CD14-positive monocyte (primary cell): ENCODE results near the gene NFATC1. TPM values are rescaled to one million over a fixed set of nuclear protein-coding genes. Genes with fewer than 3 reads are reported as not detected.

Experiments
- DNase-seq, 3 donors: peaks; one replicate each; pipeline ENCODE4 v3.0.0-alpha.2; 2011 to 2022
- H2AFZ ChIP-seq: 2 replicates; pipeline ENCODE4 v1.6.0; 2012; ENCODE audit warnings: mild to moderate bottlenecking, low read depth, low read length, inconsistent platforms; ENCODE audit not compliant: insufficient read depth, poor library complexity, severe bottlenecking
- H3K27ac ChIP-seq, 2 donors: 1 replicate in 1 of 2; 2 replicates in 1 of 2; pipeline ENCODE4 v1.5.1; 2012 to 2013; ENCODE audit warnings: low read length in 2 of 2, control low read depth in 1 of 2, inconsistent platforms in 1 of 2, low read depth in 1 of 2, mild to moderate bottlenecking in 1 of 2
- H3K27me3 ChIP-seq, 2 donors: one replicate each; pipeline versions ENCODE4 v1.6.0 to v1.6.1; 2011 to 2013; ENCODE audit warnings: low read length in 2 of 2; ENCODE audit not compliant: control insufficient read depth in 2 of 2, insufficient read depth in 2 of 2
- H3K36me3 ChIP-seq, 2 donors: replicated peaks in 1 of 2; 1 replicate in 1 of 2; 2 replicates in 1 of 2; pipeline versions ENCODE4 v1.5.1 to v1.6.1; 2012 to 2013; ENCODE audit warnings: low read length in 2 of 2, control low read depth in 1 of 2, inconsistent platforms in 1 of 2, mild to moderate bottlenecking in 1 of 2; ENCODE audit not compliant: insufficient read depth in 2 of 2, control insufficient read depth in 1 of 2
- H3K4me1 ChIP-seq, 2 donors: 1 replicate in 1 of 2; 2 replicates in 1 of 2; pipeline versions ENCODE4 v1.5.1 to v1.6.1; 2012 to 2013; ENCODE audit warnings: low read length in 2 of 2, control low read depth in 1 of 2, inconsistent platforms in 1 of 2, mild to moderate bottlenecking in 1 of 2, moderate library complexity in 1 of 2; ENCODE audit not compliant: insufficient read depth in 2 of 2, control insufficient read depth in 1 of 2
- H3K4me2 ChIP-seq: replicated peaks from 2 replicates; pipeline ENCODE3; 2012; ENCODE audit warnings: low read length, moderate library complexity, mild to moderate bottlenecking; ENCODE audit not compliant: poor library complexity, severe bottlenecking; ENCODE audit errors: extremely low read depth
- H3K4me3 ChIP-seq, 3 experiments: fragments of 200-600 bp in 1 of 3; sonication (generic) in 1 of 3; replicated peaks in 1 of 3; 1 replicate in 2 of 3; 2 replicates in 1 of 3; pipeline ENCODE4 v1.5.1; 2011 to 2013; ENCODE audit warnings: low read length in 3 of 3, mild to moderate bottlenecking in 3 of 3, control low read depth in 2 of 3, low read depth in 2 of 3, inconsistent platforms in 1 of 3, moderate library complexity in 1 of 3
- H3K79me2 ChIP-seq: 2 replicates; pipeline ENCODE4 v1.6.0; 2012; ENCODE audit warnings: mild to moderate bottlenecking, control low read depth, inconsistent platforms, low read length, moderate library complexity; ENCODE audit not compliant: insufficient read depth
- H3K9ac ChIP-seq: 2 replicates; pipeline ENCODE4 v1.6.0; 2017; ENCODE audit warnings: low read length, mild to moderate bottlenecking; ENCODE audit not compliant: insufficient read depth, poor library complexity, severe bottlenecking
- H3K9me3 ChIP-seq, 2 donors: replicated peaks in 1 of 2; 1 replicate in 1 of 2; 2 replicates in 1 of 2; pipeline versions ENCODE4 v1.5.1 to v1.6.1; 2012 to 2013; ENCODE audit warnings: low read length in 2 of 2, control low read depth in 1 of 2; ENCODE audit not compliant: control insufficient read depth in 1 of 2, insufficient read depth in 1 of 2
- H4K20me1 ChIP-seq: 2 replicates; pipeline ENCODE4 v1.6.0; 2012; ENCODE audit warnings: mild to moderate bottlenecking, low read length, control low read depth, moderate library complexity; ENCODE audit not compliant: insufficient read depth
- H3K27ac Mint-ChIP-seq, 7 donors: one replicate each; pipeline ENCODE4 v1.8.0; 2020; ENCODE audit warnings: mild to moderate bottlenecking in 7 of 7, mixed read lengths in 7 of 7, moderate library complexity in 6 of 7, inconsistent platforms in 2 of 7
- H3K27me3 Mint-ChIP-seq, 3 donors: one replicate each; pipeline ENCODE4 v1.8.0; 2021 to 2022; ENCODE audit warnings: low read depth in 3 of 3, mild to moderate bottlenecking in 3 of 3, mixed read lengths in 3 of 3, moderate library complexity in 3 of 3, inconsistent platforms in 1 of 3
- H3K36me3 Mint-ChIP-seq, 2 donors: one replicate each; pipeline ENCODE4 v1.8.0; 2020; ENCODE audit warnings: mixed read lengths in 2 of 2, inconsistent platforms in 1 of 2, mild to moderate bottlenecking in 1 of 2
- H3K4me1 Mint-ChIP-seq: one replicate; pipeline ENCODE4 v1.8.0; 2020; ENCODE audit warnings: mild to moderate bottlenecking, mixed read lengths
- H3K4me3 Mint-ChIP-seq, 2 donors: one replicate each; pipeline ENCODE4 v1.8.0; 2020; ENCODE audit warnings: mild to moderate bottlenecking in 2 of 2, mixed read lengths in 2 of 2, moderate library complexity in 1 of 2
- H3K9me3 Mint-ChIP-seq, 7 donors: one replicate each; pipeline ENCODE4 v1.8.0; 2020 to 2022; ENCODE audit warnings: mixed read lengths in 7 of 7, mild to moderate bottlenecking in 6 of 7, moderate library complexity in 6 of 7, inconsistent platforms in 2 of 7
- WGBS: methylation state at CpG from one replicate; pipeline ENCODE4 v1.1.5; 2013; ENCODE audit warnings: missing lambda C conversion rate; ENCODE audit not compliant: insufficient coverage; 5-methylcytosine and 5-hydroxymethylcytosine counted together
- intact Hi-C, 2 donors: fragments of 100-400 bp; cut with micrococcal nuclease; formaldehyde crosslinking; loops; one replicate each; pipeline versions ENCODE4 v1.15.0 to v1.15.1; 2023
- polyA plus RNA-seq, 3 donors: library from polyadenylated mRNA; depleted of rRNA in 1 of 3; unstranded in 2 of 3; stranded (reverse) in 1 of 3; fragments of 300-500 nt in 2 of 3; fragments of >200 nt in 1 of 3; fragmentation: Illumina TruSeq in 2 of 3; gene quantifications; 1 replicate in 2 of 3; 2 replicates in 1 of 3; pipeline ENCODE4 v1.2.3, GENCODE V29; 2012 to 2021
- TF ChIP-seq, protein P1 (sequence below): fragments of 200-600 bp; IDR thresholded peaks from one replicate; pipeline ENCODE4 v1.8.0; 2022; ENCODE audit warnings: antibody characterized with exemption, mild to moderate bottlenecking

The NFATC1 gene
- polyA plus RNA-seq, 3 donors = 7.8 to 10.7 (median 8.3) TPM

DNA sequence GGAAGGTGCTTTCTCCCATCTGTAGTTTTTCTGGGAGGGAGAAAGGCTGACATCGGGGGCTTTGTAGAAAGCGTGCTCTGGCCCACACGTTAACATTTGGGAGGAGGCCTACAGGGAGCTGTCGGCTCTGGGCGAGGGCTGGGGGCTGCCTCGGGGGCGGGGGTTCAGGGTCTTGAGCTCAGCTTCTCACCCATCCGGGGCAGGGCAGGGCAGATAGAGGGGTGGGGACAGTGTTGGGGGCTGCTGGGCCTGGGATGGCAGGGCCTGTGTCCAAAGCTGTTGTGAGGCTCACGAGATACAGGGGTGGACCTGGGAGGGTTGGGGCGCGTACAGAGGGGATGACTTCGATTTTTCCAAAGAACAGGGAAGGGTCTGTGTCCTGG lies 27.0 kb downstream of the NFATC1 start:
- intact Hi-C loops = loop anchor here (5.0 kb wide), 2 partner anchors 35 to 40 kb away; no protein-coding TSS in a partner anchor
- Histone ChIP-seq H4K20me1 (peaks cover 73% of the 10 kb centered on the region), H3K4me1 (peaks cover 9 to 17% of the 10 kb centered on the region in 2 donors), H3K4me3 (peak overlapping the region in 1 of 3 experiments; percentile 29), H3K36me3 (peaks cover 17 to 25% of the 10 kb centered on the region in 2 donors), H3K27ac (peak overlapping the region in 1 of 2 donors; percentile 69), H3K9me3 (no peaks in the 10 kb centered on the region), H2AFZ (no peak overlapping the region), H3K9ac (peak overlapping the region; percentile 15), H3K79me2 (peaks cover 4% of the 10 kb centered on the region), H3K27me3 (no peaks in the 10 kb centered on the region), H3K4me2 (peak overlapping the region; percentile 45)
- TF ChIP-seq, protein P1, sequence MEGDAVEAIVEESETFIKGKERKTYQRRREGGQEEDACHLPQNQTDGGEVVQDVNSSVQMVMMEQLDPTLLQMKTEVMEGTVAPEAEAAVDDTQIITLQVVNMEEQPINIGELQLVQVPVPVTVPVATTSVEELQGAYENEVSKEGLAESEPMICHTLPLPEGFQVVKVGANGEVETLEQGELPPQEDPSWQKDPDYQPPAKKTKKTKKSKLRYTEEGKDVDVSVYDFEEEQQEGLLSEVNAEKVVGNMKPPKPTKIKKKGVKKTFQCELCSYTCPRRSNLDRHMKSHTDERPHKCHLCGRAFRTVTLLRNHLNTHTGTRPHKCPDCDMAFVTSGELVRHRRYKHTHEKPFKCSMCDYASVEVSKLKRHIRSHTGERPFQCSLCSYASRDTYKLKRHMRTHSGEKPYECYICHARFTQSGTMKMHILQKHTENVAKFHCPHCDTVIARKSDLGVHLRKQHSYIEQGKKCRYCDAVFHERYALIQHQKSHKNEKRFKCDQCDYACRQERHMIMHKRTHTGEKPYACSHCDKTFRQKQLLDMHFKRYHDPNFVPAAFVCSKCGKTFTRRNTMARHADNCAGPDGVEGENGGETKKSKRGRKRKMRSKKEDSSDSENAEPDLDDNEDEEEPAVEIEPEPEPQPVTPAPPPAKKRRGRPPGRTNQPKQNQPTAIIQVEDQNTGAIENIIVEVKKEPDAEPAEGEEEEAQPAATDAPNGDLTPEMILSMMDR = no peak
- peaks cover 18% of the 10 kb centered on the region for H3K4me1 Mint-ChIP-seq
- H3K36me3 Mint-ChIP-seq = peaks cover 45 to 62% of the 10 kb centered on the region in 2 donors
- DNase-seq = no peak
- 84% methylated on average over 7 of the region's 12 CpGs for WGBS
- peaks cover 0 to 2% (median 0%) of the 10 kb centered on the region in 7 donors for H3K9me3 Mint-ChIP-seq
- peaks cover 2 to 4% (median 2%) of the 10 kb centered on the region in 3 donors for H3K27me3 Mint-ChIP-seq
- no peak overlapping the region for H3K4me3 Mint-ChIP-seq
- H3K27ac Mint-ChIP-seq = peak overlapping the region in 2 of 7 donors; percentile 61 to 68

DNA sequence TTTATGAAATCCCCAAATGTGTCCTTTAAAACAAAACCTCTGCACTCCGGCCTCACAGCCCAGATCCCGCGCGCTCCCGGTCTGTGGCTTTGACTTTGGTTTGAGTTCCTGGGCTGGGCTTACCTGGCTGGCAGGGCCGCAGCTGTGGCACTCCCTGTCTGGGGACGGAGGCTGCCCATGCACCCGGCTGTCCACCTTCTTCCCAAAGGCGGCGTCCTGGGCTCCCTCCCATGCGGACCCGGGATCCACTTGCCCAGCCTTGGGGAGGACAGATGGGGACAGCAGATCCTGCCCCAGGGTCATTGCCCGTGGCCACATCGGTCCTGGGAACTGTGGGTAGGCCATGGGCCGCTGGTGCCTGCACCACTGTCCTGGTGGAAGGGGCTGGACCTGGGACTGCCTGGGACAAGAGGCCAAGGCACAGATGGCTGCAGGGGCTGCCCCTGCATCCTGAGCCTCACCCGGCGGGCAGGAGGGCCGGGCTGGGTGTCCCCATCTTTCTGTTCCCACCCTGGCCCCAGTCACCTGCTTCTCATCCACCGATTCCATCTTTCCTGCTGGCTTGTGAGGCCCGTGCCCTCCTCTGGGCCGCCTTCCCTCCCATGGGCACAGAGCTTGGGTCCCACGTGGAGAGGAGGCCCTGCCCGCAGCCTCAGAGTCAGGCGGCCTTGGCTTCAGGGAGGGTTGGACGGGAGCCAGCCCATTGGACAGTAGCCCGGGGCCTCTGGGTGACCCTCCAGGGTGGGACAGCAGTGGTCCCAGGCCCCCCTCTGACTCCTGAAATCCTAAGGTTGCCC lies 27.7 kb downstream of the NFATC1 start:
- peaks cover 73% of the 10 kb centered on the region for H4K20me1 ChIP-seq
- 99% methylated on average over 26 of the region's 26 CpGs for WGBS
- peaks cover 17 to 25% of the 10 kb centered on the region in 2 donors for H3K36me3 ChIP-seq

More for the DNA sequence above, 27.7 kb downstream of the NFATC1 start:
- Histone ChIP-seq H3K27ac (no peak overlapping the region), H3K4me2 (no peak overlapping the region), H3K9me3 (no peaks in the 10 kb centered on the region), H2AFZ (no peak overlapping the region), H3K4me3 (no peak overlapping the region), H3K27me3 (no peaks in the 10 kb centered on the region), H3K79me2 (peaks cover 6% of the 10 kb centered on the region), H3K4me1 (peaks cover 9 to 17% of the 10 kb centered on the region in 2 donors), H3K9ac (no peak overlapping the region)
- intact Hi-C loops = loop anchor here (5.0 kb wide), 2 partner anchors 36 to 41 kb away; no protein-coding TSS in a partner anchor
- H3K4me3 Mint-ChIP-seq = no peak overlapping the region
- H3K27me3 Mint-ChIP-seq = peaks cover 2 to 4% (median 2%) of the 10 kb centered on the region in 3 donors
- no peak for DNase-seq
- peaks cover 40 to 57% of the 10 kb centered on the region in 2 donors for H3K36me3 Mint-ChIP-seq
- TF ChIP-seq, protein P1 = no peak
- peak overlapping the region in 2 of 7 donors; percentile 61 to 68 for H3K27ac Mint-ChIP-seq
- H3K9me3 Mint-ChIP-seq = peaks cover 0 to 2% (median 0%) of the 10 kb centered on the region in 7 donors
- H3K4me1 Mint-ChIP-seq = peaks cover 18% of the 10 kb centered on the region
